T-helper 1 cell (primary cell): Measurements from ENCODE around the gene XPR1.
A peak's percentile ranks its signal among the peaks of the same experiment; 100 is the strongest.
"Not testable (repeated sequence)": the region's sequence is repeated elsewhere in the genome, so short reads cannot be mapped to it uniquely, and the experiment has no call there.

Experiments
- DNase-seq, 5 donors: peaks; one replicate each; pipeline ENCODE4 v3.0.0-alpha.2; 2012 to 2020

The XPR1 gene

GRCh38 chr1:180786624-180787023 lies 154.8 kb downstream of the XPR1 start:
- no peak for DNase-seq

DNA sequence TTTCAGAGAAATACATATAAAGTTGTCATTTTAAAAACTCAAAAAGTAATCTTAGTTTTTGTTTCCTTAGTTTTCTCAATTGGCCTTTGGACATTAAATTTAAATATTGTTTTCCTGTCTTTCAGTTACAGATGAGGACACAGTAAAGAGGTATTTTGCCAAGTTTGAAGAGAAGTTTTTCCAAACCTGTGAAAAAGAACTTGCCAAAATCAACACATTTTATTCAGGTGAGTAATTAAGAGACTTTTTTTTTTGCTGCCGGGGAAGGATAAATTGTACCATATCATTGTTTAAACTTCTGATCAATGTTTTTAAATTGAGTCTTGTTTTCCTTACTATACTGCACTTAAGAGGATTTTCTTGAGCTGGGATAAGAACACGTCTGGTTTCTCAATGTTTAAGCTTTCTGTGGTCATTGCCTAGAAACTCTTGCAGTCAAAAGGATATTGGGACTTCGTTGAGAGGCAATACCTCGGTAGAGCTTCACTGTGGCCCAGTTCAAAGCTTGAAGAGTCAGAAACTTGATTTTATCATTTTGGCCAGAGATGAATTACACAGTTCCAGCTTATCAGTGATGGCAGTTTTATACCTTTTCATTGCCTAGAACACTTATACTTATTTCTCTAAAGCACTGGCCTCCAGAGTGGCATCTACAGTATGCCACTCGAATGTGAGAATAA lies 155.9 kb downstream of the XPR1 start:
- DNase-seq = no peak

GRCh38 chr1:180789460-180789859 lies 157.6 kb downstream of the XPR1 start:
- no peak for DNase-seq

- DNase-seq = not testable (repeated sequence)
These were observed 159.3 kb downstream of the XPR1 start for GRCh38 chr1:180791152-180791551.

DNA sequence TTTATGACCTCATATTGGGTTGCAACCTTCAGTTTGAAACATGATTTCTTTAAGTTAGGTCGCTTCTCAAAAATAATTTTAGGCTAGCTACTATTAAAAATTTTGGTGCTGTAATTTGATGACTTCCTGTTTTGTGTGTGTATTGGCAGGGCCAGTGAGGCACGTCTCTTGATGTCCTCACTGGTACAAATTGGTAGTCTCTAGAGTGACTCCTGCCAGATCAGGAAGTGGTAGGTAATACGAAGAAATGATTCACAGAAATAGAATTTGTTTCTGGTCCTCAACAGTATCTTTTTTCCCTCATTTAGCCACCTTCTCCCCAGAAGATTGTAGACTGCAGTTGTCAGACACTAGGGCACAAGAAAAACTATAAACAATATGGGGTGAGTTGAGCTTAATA lies 160.0 kb downstream of the XPR1 start:
- DNase-seq = peak in 1 of 5 donors; percentile 29

GRCh38 chr1:180793451-180793850 lies 161.6 kb downstream of the XPR1 start:
- DNase-seq = no peak

DNA sequence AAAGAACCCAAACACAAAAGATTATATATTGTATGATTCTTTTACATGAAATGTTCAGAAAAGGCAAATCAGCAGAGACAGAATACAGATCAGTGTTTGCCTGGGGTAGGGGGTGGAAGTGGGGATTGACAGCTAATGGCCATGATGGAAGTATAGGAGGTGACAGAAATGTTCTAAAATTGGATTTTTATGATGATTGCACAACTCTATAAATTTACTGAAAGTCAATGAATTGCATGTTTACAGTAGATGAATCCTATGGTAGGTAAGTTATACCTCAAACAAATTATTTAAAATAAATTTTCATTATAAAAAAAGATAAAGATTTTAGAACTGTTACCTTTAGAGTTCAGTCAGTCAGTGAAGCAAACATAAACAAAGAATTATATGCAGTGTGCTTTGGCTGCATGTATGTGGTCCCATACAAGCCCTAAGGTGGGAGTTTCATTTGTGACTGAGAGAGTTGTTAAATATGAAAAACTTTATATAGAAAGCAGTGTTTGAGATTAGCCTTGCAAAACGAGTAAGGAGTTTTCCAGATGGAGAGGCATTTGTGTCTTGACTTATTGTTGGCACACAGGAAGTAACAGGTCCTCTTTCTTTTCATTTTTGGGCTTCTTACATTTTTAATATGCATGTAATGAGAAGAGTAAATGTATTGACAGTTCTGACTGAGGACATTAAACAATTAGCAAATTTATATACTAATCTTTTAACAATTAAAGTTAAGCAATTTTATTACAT lies 165.2 kb downstream of the XPR1 start:
- no peak for DNase-seq

GRCh38 chr1:180800945-180801344 lies 169.1 kb downstream of the XPR1 start:
- no peak for DNase-seq

DNA sequence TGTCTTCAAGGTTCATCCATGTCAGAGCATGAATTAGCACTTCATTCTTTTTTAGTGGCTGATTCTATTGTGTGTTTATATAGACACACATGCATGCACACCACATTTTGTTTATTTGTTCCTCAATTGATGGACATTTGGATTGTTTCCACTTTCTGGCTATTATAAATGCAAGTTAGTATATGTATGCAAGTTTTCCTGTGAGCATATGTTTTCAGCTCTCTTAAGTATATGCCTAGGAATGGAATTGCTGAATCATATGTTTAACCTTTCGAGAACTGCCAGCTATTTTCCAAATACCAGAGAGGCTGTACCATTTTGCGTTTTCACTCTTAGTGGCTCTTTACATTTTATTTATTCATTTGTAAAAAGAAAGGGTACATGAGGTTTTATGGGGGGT lies 171.0 kb downstream of the XPR1 start:
- no peak for DNase-seq

- no peak for DNase-seq
These were observed 173.5 kb downstream of the XPR1 start for GRCh38 chr1:180805316-180805715.

DNA sequence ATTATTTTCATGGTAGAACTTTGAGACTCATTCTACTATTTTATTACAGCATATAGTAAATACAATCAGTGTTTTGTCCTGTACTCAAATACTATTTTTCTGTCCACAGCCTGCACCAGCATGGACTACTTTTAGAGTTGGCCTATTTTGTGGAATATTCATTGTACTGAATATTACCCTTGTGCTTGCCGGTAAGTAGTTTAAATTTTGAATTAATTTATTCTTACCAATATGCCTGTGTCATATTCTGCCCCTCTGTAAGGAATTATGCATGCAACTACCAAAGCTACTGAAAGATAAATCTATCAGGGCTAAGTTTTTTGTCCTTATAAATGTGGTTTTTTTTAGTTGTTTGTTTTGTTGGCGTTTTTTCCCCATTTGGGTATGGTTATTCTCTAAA lies 179.5 kb downstream of the XPR1 start:
- no peak for DNase-seq

- DNase-seq = no peak
These were observed 180.1 kb downstream of the XPR1 start for GRCh38 chr1:180811886-180812285.

- no peak for DNase-seq
These were observed 182.4 kb downstream of the XPR1 start for GRCh38 chr1:180814258-180814657.

DNA sequence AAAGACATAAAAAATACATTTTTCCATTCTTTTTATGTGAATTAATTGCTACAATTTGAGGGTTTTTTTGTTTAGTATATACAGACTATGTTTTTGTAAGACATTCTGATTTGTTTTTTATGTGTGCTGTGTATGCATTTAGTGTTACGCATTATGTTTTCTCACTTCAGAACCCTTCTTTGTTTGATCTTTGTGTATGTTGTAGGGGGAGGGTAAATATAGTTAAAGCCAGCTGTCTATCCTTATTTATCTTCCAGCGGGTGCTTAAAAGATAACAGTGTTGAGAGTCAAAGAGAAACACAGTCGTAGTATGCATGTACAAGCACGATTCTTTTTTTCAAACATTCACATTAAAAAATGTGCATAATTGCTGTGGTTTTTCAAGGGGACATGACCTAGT lies 183.4 kb downstream of the XPR1 start:
- no peak for DNase-seq

DNA sequence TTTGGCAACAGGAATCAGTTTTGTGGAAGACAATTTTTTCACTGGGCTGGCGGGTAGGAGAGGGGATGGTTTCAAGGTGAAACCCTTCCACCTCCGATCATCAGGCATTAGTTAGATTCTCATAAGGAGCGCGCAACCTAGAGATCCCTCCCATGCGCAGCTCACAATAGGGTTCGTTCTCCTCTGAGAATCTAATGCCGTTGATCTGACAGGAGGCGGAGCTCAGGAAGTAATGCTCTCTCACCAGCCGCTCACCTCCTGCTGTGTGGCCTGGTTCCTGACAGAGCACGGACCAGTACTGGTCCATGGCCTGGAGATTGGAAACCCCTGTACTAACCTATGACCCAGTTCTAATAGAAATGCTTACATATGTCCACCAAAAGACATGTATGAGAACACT lies 184.3 kb downstream of the XPR1 start:
- DNase-seq = no peak

DNA sequence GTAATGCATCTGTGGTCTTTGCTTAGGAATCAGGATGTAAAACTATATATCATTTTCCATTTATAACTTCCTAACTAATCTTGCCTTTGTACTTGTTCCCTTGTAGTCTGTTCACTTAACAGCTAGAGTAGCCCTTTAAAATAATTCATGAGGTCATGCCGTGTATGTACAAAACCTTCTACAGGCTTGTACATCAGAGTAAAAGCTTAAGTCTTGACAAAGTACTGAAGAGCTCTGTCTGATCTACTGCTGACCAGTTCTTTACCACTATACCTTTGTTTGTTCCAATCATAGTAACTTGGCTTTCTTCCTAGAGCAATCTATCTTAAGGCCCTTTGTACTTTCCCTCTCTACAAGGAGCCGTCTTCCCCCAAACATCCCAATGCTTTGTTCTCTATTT lies 190.1 kb downstream of the XPR1 start:
- DNase-seq = no peak

- DNase-seq = not testable (repeated sequence)
These were observed 199.7 kb downstream of the XPR1 start for GRCh38 chr1:180831507-180831906.

- not testable (repeated sequence) for DNase-seq
These were observed 201.4 kb downstream of the XPR1 start for GRCh38 chr1:180833180-180833579.

DNA sequence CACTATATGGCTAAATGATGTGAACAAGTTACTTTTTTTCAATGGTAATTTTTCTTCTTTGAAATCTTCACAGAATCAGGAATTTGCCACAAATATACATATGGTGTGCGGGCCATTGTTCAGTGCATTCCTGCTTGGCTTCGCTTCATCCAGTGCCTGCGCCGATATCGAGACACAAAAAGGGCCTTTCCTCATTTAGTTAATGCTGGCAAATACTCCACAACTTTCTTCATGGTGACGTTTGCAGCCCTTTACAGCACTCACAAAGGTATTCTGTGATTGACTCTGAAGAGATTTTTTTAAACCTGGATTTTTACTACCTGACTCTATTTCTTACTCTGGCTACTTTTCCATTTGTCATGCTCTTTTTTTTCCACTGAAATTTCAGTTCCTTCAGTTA lies 204.6 kb downstream of the XPR1 start:
- DNase-seq = no peak

DNA sequence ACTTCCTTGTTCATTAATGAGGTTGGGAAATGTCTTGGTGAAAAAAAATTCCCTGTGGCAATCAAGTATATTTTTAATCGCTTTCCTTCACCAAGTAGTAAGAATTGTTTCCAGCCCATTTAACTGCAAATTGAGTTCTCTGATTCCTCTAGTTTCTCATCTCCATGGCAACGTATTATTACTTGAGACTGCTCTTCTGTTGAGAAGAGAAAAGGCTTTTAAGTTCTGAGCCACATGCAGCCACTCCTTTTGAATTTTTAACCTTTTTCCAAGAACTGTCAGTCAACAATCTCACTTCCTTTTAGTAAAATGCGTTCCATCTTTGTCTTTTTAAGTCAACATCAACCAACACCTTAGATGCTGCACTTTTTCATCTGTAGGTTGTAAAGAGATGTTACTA lies 205.2 kb downstream of the XPR1 start:
- DNase-seq = peak in 1 of 5 donors; percentile 22

DNA sequence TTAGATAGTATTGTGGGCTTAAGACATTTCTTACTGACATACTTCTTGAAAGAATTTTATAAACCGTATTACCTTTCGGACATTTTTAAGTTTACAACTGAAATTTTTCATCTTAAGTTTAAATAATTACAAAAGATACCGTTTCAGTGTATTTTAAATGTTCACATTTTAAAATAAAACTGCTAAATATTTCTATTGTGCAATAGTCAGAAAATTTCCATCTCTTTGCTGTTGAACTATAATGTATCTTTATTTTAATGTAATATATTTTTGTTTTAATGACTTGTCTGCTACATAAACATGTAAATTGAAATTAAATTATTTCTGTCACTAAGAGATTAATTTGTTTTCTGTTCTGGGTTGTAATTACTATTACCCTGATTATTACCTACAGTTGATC lies 206.7 kb downstream of the XPR1 start:
- no peak for DNase-seq

- no peak for DNase-seq
These were observed 207.7 kb downstream of the XPR1 start for GRCh38 chr1:180839547-180839946.

DNA sequence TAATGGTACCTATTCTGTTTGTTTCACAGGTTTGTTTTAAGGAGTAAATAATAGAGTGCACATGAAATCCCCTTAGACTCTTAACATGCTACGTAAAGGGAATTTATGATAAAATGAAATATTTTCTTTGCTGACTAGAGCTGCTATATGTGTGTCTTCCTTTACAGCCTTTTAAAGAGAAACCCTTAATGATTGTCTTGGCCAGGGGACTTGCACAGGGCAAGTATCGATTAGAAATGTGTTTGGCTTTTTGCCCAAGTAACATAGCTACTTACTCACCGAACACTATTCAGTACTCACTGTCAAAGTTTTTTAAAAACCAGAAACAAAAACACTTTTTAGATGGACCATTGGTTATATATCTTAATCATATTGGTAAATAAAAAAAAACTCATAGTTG lies 209.6 kb downstream of the XPR1 start:
- no peak for DNase-seq

GRCh38 chr1:180842052-180842451 lies 210.2 kb downstream of the XPR1 start:
- no peak for DNase-seq
